Limb (tissue), 2 donors: Measurements from ENCODE around the gene PSORS1C1.

Experiments used
- DNase-seq, 2 donors: peaks; one replicate each; pipeline ENCODE4 v3.0.0-alpha.2; 2016; ENCODE audit errors: extremely low spot score in 2 of 2

PSORS1C1 gene

DNA sequence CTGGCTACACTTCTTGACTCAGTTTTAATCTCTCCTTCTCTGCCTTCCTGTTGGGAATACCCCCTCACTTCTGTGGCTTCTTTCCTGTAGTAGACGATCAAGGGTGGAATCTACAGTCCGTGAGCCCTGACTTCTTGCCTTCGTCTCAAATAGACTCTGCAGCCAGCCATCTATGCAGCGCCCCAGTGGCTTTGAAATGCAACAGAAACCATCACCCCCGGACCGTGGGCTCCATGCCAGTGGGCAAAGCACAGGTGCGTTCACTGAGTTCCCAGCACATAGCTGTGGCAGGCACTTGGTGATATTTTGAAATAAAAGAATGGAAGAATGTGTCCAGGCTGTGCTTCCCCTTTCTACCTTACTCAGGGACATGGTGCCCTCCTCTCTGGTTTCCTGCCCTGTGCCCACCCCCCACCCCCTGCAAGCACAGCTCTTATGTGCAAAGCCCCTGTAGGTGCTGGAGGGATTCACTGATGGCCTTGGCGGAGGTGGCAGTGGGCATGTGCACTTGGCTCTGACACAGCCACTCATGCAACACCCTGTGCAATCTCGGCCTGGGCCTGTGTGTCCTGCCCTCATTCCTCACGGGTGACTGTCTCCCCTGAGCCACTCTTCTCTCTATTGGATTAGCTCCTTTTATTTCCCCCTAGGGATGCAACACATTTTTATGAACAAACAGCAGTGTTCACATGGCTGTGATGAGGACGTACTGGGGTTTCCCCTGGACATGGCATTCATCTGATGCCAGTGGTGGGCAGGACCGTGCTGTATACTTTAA lies 11.2 kb downstream of the PSORS1C1 start:
- no peak for DNase-seq

DNA sequence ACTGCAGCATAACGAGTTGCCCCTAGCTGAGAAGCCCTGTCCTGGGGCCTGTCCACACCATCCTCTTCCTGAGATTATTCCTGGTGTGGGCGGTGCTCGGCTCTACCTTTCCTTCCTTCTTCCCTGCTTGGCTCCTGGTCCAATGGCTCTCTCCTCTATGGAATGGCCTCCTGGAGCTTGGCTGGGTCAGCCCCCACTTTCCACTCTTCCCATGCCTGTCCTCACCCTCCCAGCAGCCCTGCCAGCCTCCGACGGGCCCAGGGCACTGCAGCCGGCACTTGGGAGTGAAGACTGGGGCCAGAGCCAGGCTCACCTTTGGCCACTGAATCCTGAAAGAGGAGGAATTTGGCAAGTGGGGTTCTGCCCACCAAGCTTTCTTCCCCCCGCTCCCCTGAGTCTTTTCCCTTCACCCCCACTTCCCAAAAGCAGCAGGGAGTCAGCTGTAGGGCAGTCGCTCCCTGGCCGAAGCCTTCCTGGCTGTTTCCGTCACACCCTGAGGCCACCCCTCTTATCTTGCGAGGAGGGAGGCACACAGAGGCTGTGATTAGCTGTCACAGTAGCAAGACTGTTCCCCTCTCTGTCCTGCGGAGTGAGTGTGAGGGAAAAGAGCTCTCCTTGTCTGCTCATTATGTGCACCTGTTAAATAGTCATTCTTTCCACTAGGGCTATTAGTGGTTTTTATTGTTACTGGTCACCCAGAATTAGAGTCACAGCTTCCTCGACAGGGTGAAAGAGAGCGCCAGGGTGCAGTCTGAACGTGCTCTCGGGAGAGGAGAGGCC lies 12.0 kb downstream of the PSORS1C1 start:
- no peak for DNase-seq

DNA sequence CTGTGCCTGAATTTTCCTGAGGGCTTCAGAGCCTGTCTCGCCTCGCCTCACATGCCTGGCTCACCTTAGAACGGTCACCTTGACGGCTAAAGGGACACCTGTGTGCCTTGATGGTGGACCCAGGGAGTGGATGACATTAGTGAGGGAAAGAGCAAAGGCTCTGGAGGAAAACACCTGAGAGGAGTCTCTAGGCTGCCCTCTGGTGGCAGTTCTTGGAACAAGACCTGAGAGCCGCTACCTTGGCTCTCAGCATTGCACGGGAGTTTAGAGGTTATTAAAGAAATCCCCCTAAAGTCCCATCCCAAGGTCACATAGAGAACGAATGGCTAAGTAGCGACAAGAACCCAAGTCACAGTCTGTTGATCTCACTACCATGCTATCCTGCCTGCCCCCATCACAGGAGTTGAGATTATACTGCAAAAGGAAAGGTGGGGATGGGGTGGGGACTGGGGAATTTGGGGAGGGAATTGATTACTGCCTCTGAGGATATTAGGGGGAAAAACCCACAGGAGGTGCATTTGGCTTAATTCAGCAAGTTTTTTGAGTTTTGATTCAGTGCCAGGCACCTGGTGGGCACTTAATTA lies 13.6 kb downstream of the PSORS1C1 start:
- DNase-seq, result peak in 1 of 2 donors; percentile 69

DNA sequence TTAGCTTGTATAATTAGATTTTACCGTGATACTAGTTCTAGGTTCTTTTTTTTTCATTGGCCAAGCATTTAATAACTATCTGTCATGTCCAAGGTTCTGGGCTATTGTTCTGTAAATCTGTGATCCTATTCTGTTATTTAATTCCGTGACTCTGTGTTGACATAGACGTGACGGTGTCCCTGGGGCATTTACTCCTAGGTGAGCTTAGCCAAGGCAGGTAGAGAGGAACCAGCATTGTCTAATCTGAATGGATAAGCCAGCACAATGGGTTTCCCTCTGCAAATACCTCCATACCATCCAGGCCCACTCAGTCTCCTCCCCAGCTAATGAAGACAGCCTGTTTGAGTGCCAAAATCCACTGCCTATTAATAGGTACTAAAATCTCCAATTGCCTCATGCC lies 14.5 kb downstream of the PSORS1C1 start:
- DNase-seq, result no peak

DNA sequence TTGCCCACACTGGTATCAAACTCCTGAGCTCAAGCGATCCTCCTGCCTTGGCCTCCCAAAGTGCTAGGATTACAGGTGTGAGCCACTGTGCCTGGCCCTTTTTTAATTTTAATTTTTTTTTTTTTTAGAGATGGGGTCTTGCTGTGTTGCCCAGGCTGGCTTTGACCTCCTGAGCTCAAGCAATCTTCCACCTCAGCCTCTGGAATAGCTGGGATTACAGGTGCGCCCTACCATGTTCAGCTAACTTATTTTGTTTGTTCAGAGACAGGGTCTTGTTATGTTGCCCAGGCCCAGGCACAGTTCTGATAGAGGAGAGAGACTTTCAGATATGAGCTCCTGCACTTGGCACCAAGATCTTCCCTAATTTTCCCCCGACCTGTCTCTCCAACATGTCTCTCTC lies 16.2 kb downstream of the PSORS1C1 start:
- DNase-seq, result no peak

DNA sequence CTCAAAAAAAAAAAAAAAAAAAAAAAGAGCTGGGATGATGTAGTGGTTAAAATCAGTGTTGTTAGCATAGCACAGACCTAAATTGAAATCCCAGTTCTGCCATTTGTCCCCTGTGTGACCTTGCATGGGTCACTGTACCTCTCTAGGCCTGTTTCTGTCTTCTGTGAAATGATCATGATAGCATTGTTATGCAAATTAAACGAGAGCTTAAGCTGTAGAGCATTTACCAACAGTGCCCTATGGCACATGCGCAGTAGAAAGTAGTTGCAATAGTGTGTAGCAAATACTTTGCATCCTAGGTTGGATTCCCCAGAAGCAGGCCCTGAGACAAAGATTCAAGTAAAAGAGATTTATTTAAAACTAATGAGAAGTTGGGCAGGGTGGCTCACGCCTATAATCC lies 17.0 kb downstream of the PSORS1C1 start:
- no peak for DNase-seq

DNA sequence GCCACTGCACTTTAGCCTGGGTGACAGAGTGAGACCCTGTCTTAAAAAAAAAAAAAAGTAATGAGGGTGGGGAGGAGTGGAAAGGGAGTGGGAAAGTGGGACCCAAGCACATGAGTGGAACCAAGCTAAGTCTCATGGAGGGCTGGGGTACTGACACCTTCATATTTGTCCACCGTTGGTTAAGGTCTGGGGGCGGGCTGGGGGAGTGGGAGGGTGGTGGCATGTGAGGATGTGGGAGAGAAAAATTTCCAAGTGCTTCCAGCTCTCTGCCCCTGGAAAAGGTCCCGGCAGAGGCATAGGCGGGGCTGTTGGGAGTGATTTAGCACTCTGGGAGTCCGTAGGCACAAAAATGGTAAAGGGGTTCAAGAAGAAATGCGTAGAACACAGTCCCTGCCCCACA lies 18.2 kb downstream of the PSORS1C1 start:
- no peak for DNase-seq

DNA sequence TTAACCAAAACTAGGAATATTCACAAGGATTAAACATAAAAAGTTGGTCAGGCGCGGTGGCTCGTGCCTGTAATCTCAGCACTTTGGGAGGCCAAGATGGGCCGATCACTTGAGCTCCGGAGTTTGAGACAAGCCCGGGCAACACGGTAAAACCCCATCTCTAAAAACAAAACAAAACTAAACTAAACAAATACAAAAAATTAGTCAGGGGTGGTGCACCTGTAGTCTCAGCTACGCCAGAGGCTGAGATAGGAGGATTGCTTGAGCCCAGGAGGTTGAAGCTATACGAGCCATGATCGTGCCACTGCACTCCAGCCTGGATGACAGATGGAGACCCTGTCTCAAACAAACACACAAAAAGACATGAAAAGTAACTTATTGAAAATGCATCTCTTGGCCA lies 21.1 kb downstream of the PSORS1C1 start:
- no peak for DNase-seq

DNA sequence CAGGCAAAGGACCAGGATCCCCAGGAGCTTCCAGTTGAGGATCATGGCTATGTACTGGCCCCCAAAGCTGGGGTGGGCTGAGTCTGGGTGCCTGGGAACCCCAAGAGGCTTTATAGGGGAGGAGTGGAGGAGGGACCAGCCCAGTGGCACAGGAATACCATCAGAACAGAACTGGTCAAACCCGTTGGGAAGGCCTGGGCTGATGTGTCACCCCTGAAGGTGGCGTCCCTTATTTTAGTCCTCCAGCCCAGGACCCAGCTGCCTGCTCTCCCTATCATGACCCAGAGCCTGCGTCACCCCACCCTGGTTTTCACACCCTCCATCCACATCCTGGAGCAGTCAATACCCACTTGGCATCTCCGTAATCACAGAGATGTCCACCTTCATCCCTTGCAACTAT lies 24.4 kb downstream of the PSORS1C1 start, which contains the start of gene PSORS1C2:
TSS of gene PSORS1C2 (minus strand) at position 85 of the 400 bp plus-strand sequence. CDS start at position 45, 40 bp downstream.
- DNase-seq, result no peak

DNA sequence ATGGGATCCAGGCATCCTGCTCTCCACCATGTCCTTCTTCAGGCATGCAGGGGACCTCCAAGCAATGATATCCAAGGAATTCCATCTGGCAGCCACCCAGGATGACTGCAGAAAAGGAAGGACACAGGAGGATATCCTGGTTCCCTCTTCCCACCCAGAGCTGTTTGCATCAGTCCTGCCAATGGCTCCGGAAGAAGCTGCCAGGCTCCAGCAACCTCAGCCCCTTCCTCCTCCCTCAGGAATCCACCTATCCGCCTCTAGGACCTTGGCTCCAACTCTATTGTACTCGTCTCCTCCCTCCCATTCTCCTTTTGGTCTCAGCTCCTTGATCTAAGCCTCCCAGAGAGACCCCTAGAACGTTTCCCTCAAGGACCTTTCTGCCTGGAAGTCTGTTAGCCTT lies 25.0 kb downstream of the PSORS1C1 start:
- no peak for DNase-seq

DNA sequence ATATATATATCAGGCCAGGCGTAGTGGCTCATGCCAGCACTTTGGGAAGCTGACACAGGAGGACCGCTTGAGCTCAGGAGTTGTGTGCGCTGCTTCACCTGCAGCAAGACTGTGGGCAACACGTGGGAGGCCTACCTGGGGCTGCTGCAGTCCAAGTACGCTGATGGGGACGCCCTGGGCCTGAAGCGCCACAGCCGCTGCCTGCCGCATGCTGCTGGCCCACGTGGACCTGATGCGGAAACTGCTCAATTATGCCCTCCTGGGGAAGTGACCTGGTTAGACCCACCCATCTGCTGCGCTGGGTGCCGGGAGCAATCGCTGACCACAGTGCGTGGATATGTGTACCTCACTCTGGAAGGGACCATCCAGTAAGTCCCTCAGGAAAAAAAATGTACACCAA lies 26.0 kb downstream of the PSORS1C1 start:
- no peak for DNase-seq

DNA sequence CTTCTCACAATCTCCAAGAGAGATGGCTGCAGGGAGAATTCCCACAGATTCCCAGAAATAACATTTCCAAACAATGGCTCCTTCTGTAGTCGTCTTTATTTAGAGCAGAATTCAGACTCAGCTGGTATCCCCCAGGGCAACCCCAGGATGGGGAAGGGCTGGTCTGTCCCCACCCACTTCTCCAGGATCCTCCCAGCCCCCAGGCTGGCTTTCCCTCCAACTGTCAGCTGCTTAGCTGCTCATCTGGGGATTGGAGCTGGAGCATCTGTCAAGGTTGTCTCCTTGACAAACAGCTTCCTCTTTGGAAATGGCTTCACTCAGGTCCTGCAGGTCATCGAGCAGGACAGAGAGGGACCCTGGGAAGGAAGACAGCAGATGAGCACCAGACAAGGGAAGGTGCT lies 27.8 kb downstream of the PSORS1C1 start:
- DNase-seq, result no peak

DNA sequence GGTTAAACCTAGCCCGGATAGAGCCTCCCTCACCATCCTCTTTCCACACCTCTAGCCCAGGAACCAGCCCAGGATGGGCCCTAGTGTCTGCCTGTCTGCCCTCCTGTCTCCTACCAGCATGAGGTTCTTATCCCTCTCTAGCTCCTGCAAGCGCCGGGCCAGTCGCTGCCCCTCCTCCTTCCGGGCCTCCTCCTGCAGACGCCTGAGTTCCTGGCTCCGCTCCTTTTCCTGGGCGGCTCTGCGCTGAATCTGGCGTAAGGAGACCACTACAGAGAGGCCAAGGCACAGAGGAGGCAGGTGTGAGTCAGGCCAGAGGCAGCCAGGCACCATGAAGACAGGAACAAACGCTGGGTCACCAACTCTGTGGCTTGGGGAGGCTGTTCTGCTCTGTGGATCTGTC lies 28.5 kb downstream of the PSORS1C1 start:
- DNase-seq, result no peak

DNA sequence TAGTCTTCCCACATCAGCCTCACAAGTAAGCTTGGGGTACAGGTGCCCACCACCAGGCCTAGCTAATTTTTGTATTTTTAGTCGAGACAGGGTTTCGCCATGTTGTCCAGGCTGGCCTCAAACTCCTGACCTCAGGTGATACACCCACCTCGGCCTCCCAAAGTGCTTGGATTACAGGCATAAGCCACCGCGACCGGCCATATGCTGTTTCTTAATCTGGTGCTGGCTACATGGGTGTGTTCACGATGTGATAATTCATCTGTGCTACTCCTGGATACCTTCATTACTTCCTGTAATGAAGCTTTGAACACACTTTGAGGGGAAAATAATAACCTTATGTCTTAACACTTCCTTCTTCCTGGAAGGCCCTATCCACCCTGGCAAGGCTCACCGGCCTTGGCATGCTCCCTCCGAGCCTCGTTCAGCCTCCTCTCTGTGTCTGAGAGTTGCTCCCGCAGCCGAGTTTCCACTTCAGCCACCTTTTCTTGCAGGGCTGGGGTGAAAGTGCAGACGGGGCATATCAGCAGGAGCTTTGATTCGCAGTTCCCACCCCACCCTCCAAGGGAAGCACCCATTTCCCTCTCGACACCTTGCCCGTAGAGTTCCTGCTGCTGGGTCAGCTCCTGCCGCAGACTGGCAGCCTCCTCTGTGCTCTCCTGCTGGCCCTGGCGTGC lies 29.8 kb downstream of the PSORS1C1 start:
- no peak for DNase-seq

DNA sequence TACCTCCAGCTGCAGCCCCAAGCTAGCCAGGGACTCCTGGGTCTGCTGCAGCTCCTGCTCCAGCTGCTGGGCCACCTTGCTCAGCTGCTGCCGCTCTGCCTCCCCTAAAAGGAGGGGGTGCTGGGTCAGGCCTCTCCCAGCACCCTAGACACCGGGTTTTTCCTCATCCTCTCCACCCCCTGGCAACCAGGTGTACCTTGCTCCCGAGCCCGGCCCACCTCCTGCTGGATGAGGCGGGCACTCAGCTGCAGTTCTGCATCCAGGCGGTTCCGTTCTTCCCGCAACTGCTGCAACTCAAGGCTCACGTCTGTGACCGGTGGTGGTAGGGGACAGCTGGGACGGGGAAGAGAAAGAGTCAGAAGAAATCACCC lies 30.4 kb downstream of the PSORS1C1 start:
- no peak for DNase-seq

DNA sequence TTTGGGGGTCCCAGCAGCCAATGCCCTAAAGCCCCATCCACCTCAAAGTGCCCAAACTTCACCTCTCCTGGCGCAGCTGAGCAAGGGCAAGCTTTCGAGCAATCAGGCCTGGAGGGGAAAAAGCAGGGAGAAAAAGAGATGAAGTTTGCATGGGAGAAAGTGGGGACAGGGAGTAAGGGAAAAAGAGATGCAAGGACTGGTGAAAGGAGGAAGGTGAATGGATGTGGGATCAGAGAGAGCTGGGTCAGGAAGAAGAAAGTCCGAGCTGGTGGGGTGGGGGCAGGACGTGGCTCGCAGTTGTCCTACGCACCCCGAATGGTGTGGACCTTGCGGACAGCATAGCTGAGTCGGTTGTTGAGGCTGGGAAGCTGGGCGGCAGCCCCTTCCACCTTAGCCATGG lies 30.8 kb downstream of the PSORS1C1 start:
- no peak for DNase-seq

DNA sequence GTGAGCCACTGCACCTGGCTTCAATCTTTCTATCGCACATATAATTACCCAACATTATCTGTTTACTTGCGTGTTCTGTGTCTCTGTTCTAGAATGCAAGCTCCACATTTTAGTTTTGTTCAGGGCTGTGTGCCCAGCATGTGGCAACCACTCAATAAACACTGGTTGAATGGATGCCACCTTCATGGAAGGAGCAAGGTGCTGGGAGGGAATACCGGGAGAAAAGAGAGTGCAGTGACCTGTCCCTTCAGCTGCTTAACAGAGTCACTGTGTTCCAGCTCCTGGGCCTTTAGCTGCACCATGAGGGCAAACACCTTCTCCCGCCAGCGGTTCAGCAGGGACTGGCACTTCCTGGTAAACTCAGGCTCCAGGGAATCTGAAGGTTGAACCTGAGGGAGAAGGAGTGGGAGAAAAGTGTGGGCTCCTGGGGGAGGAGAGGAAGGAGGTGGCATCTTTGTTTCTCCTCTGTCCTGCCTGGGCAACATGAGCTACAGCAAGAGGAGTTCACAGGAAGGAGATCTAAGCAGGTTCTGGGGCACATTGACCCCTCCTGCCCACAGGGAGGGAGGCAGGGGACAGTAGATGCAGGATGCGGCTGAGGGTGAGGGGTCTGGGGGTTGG lies 35.3 kb downstream of the PSORS1C1 start:
- no peak for DNase-seq

DNA sequence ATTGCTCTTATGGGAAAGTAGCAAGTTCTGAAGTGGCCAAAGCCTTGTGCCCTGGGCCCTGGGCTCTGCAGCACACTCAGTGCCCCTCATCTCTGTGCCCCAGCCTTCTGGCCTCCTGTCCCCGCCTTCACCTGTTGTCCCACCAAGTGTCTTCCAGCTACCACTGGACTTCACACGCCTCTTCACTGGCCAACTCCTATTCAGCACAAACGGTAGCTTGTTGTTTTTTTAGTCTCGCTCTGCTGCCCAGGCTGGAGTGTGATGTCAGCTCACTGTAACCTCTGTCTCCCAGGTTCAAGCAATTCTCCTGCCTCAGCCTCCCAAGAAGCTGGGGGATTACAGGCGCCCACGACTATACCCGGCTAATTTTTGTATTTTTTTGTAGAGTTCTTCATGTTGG lies 38.2 kb downstream of the PSORS1C1 start:
- DNase-seq, result no peak

DNA sequence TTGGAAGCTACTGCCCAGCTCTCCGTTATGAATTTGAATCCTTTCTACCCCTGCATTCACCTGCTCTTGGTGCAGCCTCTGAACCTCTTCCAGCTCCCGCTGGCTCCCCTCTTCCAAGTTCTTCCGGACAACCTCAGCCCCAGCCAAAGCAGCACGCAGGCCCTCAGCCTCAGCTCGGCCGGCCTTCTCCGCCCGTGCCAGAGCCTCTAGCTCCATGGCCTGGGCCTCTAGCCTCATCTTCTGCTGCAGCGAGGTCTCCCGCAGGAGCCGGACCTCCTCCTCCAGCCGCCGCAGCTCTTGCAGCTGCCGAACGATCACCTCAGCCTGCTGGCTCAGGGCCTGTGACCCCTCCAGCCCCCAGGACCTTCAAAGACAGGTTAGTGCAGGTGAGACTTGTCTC lies 39.8 kb downstream of the PSORS1C1 start:
- no peak for DNase-seq

DNA sequence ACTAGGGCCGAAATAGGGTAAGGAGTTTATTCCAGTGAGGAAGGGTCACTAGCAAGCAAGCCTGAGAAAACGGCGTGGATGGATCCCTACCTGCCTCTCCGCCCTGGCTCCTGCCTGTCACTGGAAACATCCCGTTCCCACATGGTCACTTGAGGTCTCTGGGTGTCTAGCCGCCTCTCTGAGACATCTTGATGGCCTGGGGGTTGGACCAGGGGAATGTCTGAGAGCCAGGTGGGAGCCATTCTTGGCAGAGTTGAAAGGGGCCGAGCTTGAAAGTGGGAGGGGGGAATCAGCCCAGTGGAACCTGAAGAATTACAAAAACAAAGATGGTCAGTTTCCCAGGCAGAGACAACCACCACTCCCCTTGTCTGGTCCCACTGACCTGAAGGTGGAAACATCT lies 42.0 kb downstream of the PSORS1C1 start:
- no peak for DNase-seq

DNA sequence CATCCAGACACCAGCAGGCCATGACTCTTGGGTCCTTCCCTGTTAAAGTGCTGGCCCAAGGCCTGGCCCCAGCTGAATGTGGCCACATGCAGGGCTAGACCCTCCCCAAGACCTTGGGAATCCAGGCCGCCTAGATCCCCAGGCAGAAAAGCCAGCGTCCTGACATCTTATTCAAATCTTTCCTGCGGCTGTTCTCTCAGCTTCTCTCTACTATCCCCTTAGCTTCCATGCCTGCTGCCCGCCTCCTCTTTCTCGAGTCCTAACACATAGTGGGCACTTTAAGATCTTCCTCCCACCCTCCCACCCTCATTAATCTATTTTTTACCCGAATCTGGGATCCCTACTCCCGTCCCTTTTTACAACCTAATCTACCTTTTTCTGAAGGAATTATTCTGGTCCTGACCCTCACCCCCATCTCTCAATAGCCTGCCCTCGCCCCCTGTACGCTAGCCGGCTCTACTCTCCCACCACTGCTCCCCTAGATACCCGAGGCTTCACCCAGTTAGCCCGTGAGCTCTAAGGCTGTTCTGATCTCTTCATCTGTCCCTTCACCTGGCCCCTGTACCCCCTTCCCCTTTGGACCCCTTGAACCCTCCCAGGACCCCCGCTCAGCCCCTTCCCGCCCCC lies 43.0 kb downstream of the PSORS1C1 start, which contains the start of gene CCHCR1:
TSS of gene CCHCR1 (minus strand) at position 290 of the 627 bp plus-strand sequence. CDS start at position 88, 202 bp downstream.
- no peak for DNase-seq
